ENCODE data around the gene CD22.

GRCh38 chr19:35306473-35307246 lies 22.3 kb upstream of the CD22 start:
- TF ChIP-seq CTCF (IDR thresholded peaks at IDR 0.05) (no peak), POLR2AphosphoS5 (IDR thresholded peaks at IDR 0.05) (no peak), POLR2A (IDR thresholded peaks at IDR 0.05) (no peak)

Measured in prostate gland (tissue), 2 donors.